GM12878 (cell line): ENCODE results near the gene ADGRL3. TPM values are rescaled to one million over a fixed set of nuclear protein-coding genes. Genes with fewer than 3 reads are reported as not detected.
A peak's percentile ranks its signal among the peaks of the same experiment; 100 is the strongest.

Experiments
- BMI1 ChIP-seq: fragments of 450-650 bp; IDR thresholded peaks from 2 replicates; pipeline ENCODE4 v1.6.1; 2016; ENCODE audit warnings: mild to moderate bottlenecking, moderate library complexity, borderline replicate concordance
- CBX5 ChIP-seq: sonication (generic); IDR thresholded peaks from 2 replicates; pipeline ENCODE4 v1.6.1; 2016; ENCODE audit warnings: low read depth, moderate library complexity, mild to moderate bottlenecking, inconsistent platforms
- CEBPB ChIP-seq, 2 experiments: fragments of 150-350 bp in 1 of 2; IDR thresholded peaks; 2 replicates each; pipeline ENCODE4 v1.6.1; 2012 to 2014; ENCODE audit warnings: low read depth in 2 of 2, low read length in 2 of 2, borderline replicate concordance in 1 of 2, inconsistent platforms in 1 of 2
- CHD1 ChIP-seq: IDR thresholded peaks from 2 replicates; pipeline ENCODE4 v1.6.1; 2012; ENCODE audit warnings: low read depth, low read length, improper control_type of control experiment
- GABPA ChIP-seq: IDR thresholded peaks from 2 replicates; pipeline ENCODE4 v1.6.1; 2014; ENCODE audit warnings: antibody characterized with exemption, low read depth, mild to moderate bottlenecking, inconsistent platforms
- IKZF1 ChIP-seq: fragments of 450-650 bp; conservative IDR thresholded peaks from 2 replicates; pipeline ENCODE4 v1.6.1; 2017; ENCODE audit warnings: antibody characterized with exemption, mild to moderate bottlenecking
- POLR2AphosphoS2 ChIP-seq: IDR thresholded peaks from 2 replicates; pipeline ENCODE4 v1.6.1; 2011; ENCODE audit warnings: low read depth, mild to moderate bottlenecking, low read length, improper control_type of control experiment, moderate library complexity
- POU2F2 ChIP-seq: IDR thresholded peaks from 3 replicates; pipeline ENCODE4 v1.6.1; 2011; ENCODE audit warnings: low read depth, mild to moderate bottlenecking, low read length, borderline replicate concordance
- RBBP5 ChIP-seq: fragments of 200-600 bp; sonication (generic); conservative IDR thresholded peaks from 2 replicates; pipeline ENCODE4 v1.6.1; 2016
- SPI1 ChIP-seq: IDR thresholded peaks from 2 replicates; pipeline ENCODE4 v1.6.1; 2011; ENCODE audit warnings: low read depth, mild to moderate bottlenecking, low read length, moderate library complexity, borderline replicate concordance; ENCODE audit not compliant: insufficient read depth
- SUZ12 ChIP-seq: fragments of 200-600 bp; sonication (generic); IDR thresholded peaks from one replicate; pipeline ENCODE4 v1.6.1; 2018; ENCODE audit warnings: antibody characterized with exemption, mild to moderate bottlenecking; ENCODE audit not compliant: unreplicated experiment
- ZBED1 ChIP-seq: IDR thresholded peaks from 2 replicates; pipeline ENCODE4 v1.6.1; 2016; ENCODE audit warnings: borderline replicate concordance
- polyA plus RNA-seq, 11 experiments: library from polyadenylated mRNA; depleted of rRNA in 4 of 11; unstranded in 6 of 11; stranded (reverse) in 5 of 11; fragments of >200 nt; fragmentation: Nextera tagmentation in 4 of 11; fragmentation: Illumina TruSeq in 1 of 11; extraction: Ambion mirVana in 4 of 11; extraction: Trizol in 1 of 11; gene quantifications; 1 replicate in 1 of 11; 2 replicates in 10 of 11; pipeline versions ENCODE4 v1.2.1 to v1.2.3, GENCODE V29; 2011 to 2016; ENCODE audit warnings: inconsistent platforms in 2 of 11, missing spikeins in 2 of 11, low read depth in 1 of 11
- total RNA-seq, 4 experiments: library from RNA; depleted of rRNA in 3 of 4; stranded (reverse); fragments of >200 nt in 3 of 4; fragmentation: Illumina TruSeq in 1 of 4; extraction: Trizol in 1 of 4; gene quantifications; 2 replicates each; pipeline versions ENCODE4 v1.2.1 to v1.2.3, GENCODE V29; 2013 to 2021
- TF ChIP-seq, protein P1 (sequence below): IDR thresholded peaks from 2 replicates; pipeline ENCODE4 v1.6.1; 2012; ENCODE audit warnings: low read depth, low read length, improper control_type of control experiment
- TF ChIP-seq, protein P2 (sequence below): fragments of 450-650 bp; IDR thresholded peaks from 2 replicates; pipeline ENCODE4 v1.6.1; 2016; ENCODE audit warnings: mild to moderate bottlenecking, moderate library complexity, borderline replicate concordance
- TF ChIP-seq, protein P3 (sequence below): fragments of 450-650 bp; formaldehyde crosslinking; IDR thresholded peaks from 2 replicates; pipeline ENCODE4 v1.4.0; 2022; ENCODE audit warnings: mild to moderate bottlenecking, moderate library complexity
- TF ChIP-seq, protein P4 (sequence below): IDR thresholded peaks from 2 replicates; pipeline ENCODE4 v1.6.1; 2012; ENCODE audit warnings: low read depth, low read length, improper control_type of control experiment
- TF ChIP-seq, protein P5 (sequence below): fragments of 450-650 bp; IDR thresholded peaks from 2 replicates; pipeline ENCODE4 v1.6.1; 2018; ENCODE audit warnings: borderline replicate concordance, mild to moderate bottlenecking; ENCODE audit not compliant: partially characterized antibody

The ADGRL3 gene
- total and polyA plus RNA-seq, 10 of the 15 experiments (the other 5 are each of a cell fraction or from before 2014, with no cell fraction given) = 1.1 TPM; not detected in 9

DNA sequence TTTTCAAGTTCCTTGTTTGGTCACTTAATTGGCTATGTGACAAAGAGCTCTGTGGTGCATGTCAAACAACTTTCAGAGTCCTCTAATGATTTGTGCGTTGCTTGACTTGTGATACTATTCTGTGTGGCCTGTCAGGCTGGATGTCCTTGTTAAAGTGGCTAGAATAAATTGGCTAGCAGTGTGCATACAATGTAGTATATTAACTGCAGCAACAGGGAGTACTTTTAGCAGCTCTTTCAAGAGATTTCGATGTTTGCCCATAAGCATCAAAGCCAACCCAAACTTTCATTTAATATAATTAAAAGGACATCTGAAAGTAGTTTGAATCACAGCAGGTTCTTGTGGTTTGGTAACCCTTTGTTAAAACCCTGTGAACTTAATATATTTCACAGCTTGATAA, 718.9 kb downstream of the ADGRL3 start (continued):
- TF ChIP-seq, protein P1, sequence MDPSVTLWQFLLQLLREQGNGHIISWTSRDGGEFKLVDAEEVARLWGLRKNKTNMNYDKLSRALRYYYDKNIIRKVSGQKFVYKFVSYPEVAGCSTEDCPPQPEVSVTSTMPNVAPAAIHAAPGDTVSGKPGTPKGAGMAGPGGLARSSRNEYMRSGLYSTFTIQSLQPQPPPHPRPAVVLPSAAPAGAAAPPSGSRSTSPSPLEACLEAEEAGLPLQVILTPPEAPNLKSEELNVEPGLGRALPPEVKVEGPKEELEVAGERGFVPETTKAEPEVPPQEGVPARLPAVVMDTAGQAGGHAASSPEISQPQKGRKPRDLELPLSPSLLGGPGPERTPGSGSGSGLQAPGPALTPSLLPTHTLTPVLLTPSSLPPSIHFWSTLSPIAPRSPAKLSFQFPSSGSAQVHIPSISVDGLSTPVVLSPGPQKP = no peak
- 0 out of 2 replicates have a peak, but pooled peaks have one; percentile 24 for TF ChIP-seq IKZF1
- TF ChIP-seq, protein P2, sequence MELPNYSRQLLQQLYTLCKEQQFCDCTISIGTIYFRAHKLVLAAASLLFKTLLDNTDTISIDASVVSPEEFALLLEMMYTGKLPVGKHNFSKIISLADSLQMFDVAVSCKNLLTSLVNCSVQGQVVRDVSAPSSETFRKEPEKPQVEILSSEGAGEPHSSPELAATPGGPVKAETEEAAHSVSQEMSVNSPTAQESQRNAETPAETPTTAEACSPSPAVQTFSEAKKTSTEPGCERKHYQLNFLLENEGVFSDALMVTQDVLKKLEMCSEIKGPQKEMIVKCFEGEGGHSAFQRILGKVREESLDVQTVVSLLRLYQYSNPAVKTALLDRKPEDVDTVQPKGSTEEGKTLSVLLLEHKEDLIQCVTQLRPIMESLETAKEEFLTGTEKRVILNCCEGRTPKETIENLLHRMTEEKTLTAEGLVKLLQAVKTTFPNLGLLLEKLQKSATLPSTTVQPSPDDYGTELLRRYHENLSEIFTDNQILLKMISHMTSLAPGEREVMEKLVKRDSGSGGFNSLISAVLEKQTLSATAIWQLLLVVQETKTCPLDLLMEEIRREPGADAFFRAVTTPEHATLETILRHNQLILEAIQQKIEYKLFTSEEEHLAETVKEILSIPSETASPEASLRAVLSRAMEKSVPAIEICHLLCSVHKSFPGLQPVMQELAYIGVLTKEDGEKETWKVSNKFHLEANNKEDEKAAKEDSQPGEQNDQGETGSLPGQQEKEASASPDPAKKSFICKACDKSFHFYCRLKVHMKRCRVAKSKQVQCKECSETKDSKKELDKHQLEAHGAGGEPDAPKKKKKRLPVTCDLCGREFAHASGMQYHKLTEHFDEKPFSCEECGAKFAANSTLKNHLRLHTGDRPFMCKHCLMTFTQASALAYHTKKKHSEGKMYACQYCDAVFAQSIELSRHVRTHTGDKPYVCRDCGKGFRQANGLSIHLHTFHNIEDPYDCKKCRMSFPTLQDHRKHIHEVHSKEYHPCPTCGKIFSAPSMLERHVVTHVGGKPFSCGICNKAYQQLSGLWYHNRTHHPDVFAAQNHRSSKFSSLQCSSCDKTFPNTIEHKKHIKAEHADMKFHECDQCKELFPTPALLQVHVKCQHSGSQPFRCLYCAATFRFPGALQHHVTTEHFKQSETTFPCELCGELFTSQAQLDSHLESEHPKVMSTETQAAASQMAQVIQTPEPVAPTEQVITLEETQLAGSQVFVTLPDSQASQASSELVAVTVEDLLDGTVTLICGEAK = no peak
- TF ChIP-seq, protein P3, sequence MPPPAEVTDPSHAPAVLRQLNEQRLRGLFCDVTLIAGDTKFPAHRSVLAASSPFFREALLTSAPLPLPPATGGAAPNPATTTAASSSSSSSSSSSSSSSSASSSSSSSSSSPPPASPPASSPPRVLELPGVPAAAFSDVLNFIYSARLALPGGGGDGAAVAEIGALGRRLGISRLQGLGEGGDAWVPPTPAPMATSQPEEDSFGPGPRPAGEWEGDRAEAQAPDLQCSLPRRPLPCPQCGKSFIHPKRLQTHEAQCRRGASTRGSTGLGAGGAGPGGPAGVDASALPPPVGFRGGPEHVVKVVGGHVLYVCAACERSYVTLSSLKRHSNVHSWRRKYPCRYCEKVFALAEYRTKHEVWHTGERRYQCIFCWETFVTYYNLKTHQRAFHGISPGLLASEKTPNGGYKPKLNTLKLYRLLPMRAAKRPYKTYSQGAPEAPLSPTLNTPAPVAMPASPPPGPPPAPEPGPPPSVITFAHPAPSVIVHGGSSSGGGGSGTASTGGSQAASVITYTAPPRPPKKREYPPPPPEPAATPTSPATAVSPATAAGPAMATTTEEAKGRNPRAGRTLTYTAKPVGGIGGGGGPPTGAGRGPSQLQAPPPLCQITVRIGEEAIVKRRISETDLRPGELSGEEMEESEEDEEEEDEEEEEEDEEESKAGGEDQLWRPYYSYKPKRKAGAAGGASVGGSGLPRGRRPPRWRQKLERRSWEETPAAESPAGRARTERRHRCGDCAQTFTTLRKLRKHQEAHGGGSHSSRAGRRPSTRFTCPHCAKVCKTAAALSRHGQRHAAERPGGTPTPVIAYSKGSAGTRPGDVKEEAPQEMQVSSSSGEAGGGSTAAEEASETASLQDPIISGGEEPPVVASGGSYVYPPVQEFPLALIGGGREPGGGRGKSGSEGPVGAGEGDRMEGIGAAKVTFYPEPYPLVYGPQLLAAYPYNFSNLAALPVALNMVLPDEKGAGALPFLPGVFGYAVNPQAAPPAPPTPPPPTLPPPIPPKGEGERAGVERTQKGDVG (CRISPR knock-in tag) = no peak
- TF ChIP-seq, protein P4, sequence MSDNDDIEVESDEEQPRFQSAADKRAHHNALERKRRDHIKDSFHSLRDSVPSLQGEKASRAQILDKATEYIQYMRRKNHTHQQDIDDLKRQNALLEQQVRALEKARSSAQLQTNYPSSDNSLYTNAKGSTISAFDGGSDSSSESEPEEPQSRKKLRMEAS = no peak
- TF ChIP-seq ZBED1 = no peak
- TF ChIP-seq SPI1 = no peak
- no peak for TF ChIP-seq POU2F2
- TF ChIP-seq GABPA = no peak
- TF ChIP-seq, protein P5, sequence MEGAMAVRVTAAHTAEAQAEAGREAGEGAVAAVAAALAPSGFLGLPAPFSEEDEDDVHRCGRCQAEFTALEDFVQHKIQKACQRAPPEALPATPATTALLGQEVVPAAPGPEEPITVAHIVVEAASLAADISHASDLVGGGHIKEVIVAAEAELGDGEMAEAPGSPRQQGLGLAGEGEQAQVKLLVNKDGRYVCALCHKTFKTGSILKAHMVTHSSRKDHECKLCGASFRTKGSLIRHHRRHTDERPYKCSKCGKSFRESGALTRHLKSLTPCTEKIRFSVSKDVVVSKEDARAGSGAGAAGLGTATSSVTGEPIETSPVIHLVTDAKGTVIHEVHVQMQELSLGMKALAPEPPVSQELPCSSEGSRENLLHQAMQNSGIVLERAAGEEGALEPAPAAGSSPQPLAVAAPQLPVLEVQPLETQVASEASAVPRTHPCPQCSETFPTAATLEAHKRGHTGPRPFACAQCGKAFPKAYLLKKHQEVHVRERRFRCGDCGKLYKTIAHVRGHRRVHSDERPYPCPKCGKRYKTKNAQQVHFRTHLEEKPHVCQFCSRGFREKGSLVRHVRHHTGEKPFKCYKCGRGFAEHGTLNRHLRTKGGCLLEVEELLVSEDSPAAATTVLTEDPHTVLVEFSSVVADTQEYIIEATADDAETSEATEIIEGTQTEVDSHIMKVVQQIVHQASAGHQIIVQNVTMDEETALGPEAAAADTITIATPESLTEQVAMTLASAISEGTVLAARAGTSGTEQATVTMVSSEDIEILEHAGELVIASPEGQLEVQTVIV = no peak
- TF ChIP-seq CHD1 = no peak
- no peak for TF ChIP-seq CEBPB (IDR thresholded peaks at IDR 0.05; ENCODE audit: borderline replicate concordance in 1 of 2, low read depth in 2 of 2, low read length in 2 of 2)
- no peak for TF ChIP-seq SUZ12
- no peak for TF ChIP-seq CBX5
- no peak for TF ChIP-seq POLR2AphosphoS2
- TF ChIP-seq BMI1 = peak; percentile 68
- TF ChIP-seq RBBP5 = no peak
